Stimulated activated CD8-positive, alpha-beta memory T cell treated with anti-CD3 and anti-CD28 coated beads, Interleukin-15, amount 100 ng/mL, for 4 hours (primary cell): Measurements from ENCODE around the gene TTC39A.

ENCODE experiments used
- DNase-seq, 2 donors: peaks; one replicate each; pipeline ENCODE4 v3.0.0-alpha.2; 2020; ENCODE audit warnings: low read depth in 2 of 2

The TTC39A gene

GRCh38 chr1:51314974-51315373 is 15.4 kb downstream of the TTC39A start:
- no peak for DNase-seq

- no peak for DNase-seq
Observed at GRCh38 chr1:51313961-51314777, 16.2 kb downstream of the TTC39A start.

GRCh38 chr1:51313268-51313852 is 17.0 kb downstream of the TTC39A start:
- DNase-seq: no peak

GRCh38 chr1:51312718-51313117 is 17.6 kb downstream of the TTC39A start:
- DNase-seq: no peak

DNA sequence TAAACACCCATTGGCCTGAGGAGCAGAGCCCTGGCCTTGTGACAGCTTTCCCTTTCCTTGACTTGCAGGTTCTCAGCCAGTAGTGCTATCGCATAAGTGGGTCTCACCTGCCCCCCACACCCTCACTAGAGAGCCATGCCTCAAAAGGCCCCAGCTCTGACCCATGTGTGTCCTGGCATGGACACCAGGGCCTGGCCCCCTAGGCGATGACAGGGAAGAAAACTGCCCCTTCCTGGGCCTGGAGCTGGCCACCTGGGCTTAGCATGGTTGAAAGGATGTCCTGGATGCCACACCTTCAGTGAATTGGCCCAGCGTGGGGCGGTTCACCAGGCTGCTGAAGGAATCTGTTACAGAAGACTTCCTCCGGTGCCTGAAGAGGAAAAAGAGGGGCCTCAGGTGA is 18.5 kb downstream of the TTC39A start:
- no peak for DNase-seq

GRCh38 chr1:51310871-51311613 is 19.3 kb downstream of the TTC39A start:
- DNase-seq: no peak

DNA sequence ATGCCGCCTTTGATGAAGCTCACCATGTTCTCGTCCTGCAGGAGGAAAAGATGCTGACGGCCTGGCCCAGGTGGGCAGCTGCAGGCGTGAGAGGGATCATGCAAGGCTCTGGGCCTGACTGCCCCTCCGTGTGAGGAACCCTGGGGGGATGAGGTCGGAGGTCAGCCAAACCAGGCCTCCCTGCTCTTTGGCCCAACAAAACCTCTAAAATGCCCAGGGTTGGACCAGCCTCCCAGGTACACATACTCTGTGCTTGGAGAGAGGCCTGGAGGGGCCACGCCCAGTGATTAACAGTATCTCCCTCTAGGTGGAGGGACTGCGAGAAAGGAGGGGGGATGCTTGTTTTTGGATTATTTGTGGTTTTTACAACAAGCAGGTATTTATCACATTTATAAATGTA is 21.1 kb downstream of the TTC39A start:
- DNase-seq: no peak

- no peak for DNase-seq
Observed at GRCh38 chr1:51308636-51309035, 21.7 kb downstream of the TTC39A start.

DNA sequence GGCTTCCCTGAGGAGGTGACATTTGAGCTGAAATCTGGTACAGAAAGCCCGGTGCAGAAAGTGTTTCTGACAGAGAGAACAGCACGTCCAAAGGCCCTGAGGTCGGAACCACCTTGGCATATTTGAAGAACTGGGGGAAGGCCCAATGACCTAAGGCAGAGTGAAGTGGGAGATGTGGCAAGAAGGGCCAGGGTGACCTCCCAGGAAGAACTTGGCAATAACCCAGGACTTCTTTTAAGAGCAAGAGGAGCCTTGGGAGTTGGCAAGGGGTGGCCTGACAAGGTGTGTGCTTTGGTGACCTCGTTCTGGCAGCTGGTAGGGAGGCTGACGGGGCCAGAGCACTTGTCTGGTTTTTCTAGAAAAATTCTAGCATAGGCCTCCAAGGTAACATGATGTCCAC is 23.4 kb downstream of the TTC39A start:
- DNase-seq: no peak

DNA sequence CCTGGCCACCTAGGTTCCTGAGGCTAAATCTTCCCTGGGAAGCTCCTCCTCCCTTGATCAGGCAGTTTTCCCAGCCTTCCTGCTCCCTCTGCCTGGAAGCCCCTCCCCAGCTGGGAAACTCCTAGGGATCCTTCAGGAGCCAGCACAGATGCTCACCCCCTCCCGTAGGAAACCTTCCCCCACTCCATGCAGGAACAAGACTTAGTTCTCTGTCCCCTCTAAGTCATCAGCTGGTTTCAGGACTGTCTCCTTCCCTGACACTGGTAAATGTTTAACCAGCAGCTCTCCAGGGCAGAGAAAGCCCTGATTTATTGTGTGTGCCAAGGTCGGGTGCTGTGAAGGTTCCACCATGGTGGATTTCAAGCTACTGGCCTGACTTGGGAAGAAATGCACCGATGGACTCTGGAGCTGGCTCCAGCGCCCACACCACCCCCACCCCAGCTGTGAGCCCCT is 25.0 kb downstream of the TTC39A start:
- DNase-seq: no peak

DNA sequence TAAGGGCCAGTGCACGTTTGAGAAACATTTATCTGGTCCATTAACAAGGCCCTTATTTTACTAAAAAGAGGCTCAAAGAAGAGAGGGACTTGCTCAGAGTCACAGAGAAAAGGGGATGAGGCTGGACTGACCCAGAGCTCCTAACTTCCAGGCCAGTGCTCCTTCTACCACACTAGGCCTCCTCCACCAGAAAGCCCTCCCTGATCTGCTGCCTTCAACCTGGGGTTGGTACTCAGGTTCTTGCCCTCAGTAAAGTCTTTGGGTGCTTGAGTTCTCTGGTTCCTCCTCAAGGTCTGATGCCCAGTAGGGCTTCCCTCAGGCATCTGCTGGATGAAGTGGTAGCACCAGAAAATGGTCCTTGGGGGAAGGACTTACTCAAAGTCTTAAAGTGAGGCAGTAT is 26.0 kb downstream of the TTC39A start:
- DNase-seq: no peak

DNA sequence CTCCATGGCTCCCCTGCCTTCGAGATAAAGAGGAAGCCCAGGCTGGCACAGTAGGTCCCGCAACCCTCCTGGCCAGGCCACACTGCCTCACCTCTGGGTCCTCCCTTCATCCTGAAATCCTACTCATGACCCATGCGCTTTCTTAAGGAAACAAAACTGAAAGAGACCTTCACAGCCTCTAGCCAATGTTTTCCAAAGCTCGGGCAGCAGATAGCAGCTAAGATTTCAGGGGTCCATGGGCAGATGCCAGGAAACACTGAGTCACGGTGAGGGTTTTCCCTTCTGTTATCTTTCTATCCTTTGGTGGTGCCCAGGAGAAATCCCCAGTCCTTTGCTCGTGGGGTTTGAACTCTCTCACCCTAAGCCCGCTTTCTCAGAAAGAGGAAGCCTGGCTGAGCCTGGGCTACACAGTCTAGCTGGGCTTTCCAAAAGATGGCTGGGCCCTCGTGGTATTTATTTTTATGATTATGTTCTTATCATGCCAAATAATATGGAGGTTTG is 26.6 kb downstream of the TTC39A start:
- no peak for DNase-seq

DNA sequence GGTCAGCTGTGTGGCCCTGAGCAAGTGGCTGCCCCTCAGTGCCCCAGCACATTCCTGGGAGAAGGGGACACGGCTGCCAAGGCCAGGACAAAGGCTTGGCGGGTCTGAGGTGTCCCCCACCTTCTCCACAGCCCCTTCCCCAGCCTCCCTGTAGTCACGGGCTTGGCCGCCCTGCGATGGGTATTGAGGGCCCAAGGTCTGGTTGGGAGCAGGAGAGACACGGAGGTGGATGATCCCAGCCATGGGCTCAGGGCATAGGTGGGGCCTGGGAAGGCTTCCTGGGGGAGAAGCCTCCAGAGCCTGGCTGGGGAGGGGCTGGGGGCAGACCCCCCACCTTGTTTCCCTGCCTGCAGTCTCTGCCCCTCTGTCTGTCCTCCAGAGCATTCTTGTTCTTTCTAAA is 27.0 kb downstream of the TTC39A start:
- no peak for DNase-seq

- DNase-seq: no peak
Observed at GRCh38 chr1:51302746-51303145, 27.6 kb downstream of the TTC39A start.

DNA sequence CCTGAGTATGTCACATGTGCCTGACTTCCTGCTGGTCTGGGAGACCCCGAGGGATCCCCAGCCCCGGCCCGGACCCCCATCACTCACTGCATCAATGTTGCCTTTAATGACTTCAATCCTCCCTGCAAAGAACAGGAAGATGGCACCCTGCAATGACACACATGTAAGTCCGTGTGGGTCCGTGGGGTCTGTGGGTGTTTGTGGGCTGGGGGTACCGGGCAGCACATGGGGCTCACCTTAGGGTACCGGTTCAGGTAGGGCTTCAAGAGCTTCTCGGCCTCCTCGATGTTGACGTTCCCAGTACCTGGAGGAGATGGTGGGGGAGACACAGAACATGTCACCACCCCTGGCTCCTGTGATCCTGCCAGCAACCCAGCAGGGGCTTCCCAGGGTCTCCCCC is 28.1 kb downstream of the TTC39A start:
- DNase-seq: no peak

- DNase-seq: no peak
Observed at GRCh38 chr1:51301844-51302162, 28.6 kb downstream of the TTC39A start.

GRCh38 chr1:51301152-51301843 is 29.1 kb downstream of the TTC39A start:
- no peak for DNase-seq

DNA sequence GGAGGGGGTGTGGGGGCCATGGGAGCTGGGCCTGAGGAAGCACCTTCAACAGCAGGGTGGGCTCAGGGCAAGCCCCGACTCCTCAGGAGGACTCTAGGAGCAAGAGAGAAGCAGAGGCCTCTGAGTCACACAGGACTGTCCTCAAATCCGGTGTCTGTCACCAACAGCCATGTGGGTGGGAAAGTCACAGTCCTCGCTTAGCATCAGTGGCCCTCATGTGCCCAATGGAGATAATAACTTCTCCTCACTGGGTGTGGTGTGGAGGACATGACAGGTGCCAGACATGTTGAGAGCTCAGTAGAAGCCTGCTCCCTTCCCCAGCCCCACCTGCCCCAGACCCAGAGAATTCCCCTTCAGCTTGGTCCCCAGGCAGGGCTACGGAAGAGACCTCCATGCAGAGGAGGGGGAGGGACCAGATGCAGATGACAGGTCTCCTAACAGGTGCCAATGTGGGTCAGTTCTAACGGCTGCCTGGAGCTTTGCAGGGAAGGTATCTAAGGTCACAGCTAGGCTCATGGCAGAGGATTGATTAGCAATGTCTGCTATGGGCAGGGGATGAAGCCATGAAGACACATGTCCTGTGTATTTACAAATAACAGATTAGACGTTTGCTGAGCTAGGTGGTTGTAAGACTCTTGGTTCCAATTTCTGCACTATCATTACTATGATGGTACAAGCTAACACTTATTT is 30.2 kb downstream of the TTC39A start:
- DNase-seq: no peak

GRCh38 chr1:51299185-51299885 is 31.0 kb downstream of the TTC39A start:
- no peak for DNase-seq

DNA sequence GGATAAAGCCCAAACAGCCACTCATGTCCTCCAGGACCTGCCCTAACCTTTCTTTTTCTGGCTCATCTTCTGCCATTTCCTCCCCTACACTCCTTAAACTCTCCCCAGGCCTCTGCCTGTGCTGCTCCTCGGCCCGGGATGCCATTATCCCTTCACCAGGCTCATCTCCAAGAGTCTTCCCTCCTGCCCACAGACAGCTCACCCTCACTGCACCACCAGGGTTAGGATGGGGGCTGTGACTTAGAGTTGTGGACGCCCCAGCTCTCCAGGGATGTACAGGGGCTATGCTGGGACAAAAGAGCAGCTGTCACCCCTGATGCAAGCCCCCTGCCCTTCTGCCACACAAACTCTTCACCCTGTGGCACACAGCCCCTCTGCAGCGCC is 32.0 kb downstream of the TTC39A start:
- DNase-seq: no peak
